Measurements from ENCODE around the gene HLA-DQB1.

HLA-DQB1 gene

GRCh38 chr6:32623693-32624092 lies 42.8 kb downstream of the HLA-DQB1 start:
- TF ChIP-seq RARB (CRISPR knock-in tag; IDR thresholded peaks at IDR 0.05) (no peak), PATZ1 (CRISPR knock-in tag; IDR thresholded peaks at IDR 0.05; ENCODE audit: borderline replicate concordance) (no peak), ZC3H10 (CRISPR knock-in tag; IDR thresholded peaks at IDR 0.05) (no peak), TCF4 (CRISPR knock-in tag; IDR thresholded peaks at IDR 0.05; ENCODE audit: borderline replicate concordance) (no peak), ESRRG (CRISPR knock-in tag; IDR thresholded peaks at IDR 0.05) (no peak)
- TF ChIP-seq, protein P1, sequence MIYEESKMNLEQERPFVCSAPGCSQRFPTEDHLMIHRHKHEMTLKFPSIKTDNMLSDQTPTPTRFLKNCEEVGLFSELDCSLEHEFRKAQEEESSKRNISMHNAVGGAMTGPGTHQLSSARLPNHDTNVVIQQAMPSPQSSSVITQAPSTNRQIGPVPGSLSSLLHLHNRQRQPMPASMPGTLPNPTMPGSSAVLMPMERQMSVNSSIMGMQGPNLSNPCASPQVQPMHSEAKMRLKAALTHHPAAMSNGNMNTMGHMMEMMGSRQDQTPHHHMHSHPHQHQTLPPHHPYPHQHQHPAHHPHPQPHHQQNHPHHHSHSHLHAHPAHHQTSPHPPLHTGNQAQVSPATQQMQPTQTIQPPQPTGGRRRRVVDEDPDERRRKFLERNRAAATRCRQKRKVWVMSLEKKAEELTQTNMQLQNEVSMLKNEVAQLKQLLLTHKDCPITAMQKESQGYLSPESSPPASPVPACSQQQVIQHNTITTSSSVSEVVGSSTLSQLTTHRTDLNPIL (CRISPR knock-in tag; IDR thresholded peaks at IDR 0.05; ENCODE audit: low read depth) = no peak
- no peak for ATAC-seq

DNA sequence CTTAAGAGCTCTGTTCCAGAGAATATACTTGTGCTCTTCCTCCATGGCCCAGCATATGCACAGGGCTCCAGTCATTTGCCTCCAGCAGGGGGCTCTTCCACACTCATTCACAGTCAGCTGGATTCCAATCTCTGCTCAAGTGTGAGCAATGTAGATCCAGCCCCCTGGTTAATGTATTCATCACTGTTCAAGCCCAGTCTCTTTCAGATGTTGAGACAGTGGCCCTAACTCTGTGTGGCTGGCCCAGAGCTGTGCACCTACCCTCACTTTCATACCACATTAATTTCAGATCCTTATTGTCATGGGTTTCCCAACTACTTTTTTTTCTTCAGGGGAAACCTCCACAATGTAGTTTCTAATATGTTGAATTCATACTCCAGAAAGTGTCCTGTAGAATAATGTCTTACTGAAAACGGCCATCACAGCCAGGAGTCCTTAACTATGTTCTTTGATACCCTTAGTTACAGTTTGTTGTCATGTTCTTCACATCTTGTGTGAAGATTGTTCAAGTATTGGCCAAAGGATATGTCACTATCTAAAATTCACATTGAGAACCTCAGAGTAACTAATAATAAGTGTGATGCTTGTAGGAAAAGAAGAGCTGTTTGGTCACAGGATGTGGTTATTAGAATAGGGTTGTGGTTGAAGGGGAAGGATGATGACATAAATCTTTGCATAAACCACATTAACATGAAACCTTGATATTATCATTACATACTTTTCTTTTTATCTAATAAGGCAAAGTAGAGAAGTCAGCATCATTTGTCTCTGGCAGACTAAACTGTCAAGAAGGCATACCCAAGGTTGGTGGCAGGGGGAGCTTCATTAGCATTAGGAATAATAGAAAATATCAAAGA lies 43.7 kb downstream of the HLA-DQB1 start:
- TF ChIP-seq ISL1 (CRISPR knock-in tag; IDR thresholded peaks at IDR 0.05) = no peak
- TF ChIP-seq BACH2 (CRISPR knock-in tag; IDR thresholded peaks at IDR 0.05; ENCODE audit: borderline replicate concordance) = no peak
- no peak for TF ChIP-seq ZFP30 (CRISPR knock-in tag; IDR thresholded peaks at IDR 0.05)
- TF ChIP-seq, protein P2, sequence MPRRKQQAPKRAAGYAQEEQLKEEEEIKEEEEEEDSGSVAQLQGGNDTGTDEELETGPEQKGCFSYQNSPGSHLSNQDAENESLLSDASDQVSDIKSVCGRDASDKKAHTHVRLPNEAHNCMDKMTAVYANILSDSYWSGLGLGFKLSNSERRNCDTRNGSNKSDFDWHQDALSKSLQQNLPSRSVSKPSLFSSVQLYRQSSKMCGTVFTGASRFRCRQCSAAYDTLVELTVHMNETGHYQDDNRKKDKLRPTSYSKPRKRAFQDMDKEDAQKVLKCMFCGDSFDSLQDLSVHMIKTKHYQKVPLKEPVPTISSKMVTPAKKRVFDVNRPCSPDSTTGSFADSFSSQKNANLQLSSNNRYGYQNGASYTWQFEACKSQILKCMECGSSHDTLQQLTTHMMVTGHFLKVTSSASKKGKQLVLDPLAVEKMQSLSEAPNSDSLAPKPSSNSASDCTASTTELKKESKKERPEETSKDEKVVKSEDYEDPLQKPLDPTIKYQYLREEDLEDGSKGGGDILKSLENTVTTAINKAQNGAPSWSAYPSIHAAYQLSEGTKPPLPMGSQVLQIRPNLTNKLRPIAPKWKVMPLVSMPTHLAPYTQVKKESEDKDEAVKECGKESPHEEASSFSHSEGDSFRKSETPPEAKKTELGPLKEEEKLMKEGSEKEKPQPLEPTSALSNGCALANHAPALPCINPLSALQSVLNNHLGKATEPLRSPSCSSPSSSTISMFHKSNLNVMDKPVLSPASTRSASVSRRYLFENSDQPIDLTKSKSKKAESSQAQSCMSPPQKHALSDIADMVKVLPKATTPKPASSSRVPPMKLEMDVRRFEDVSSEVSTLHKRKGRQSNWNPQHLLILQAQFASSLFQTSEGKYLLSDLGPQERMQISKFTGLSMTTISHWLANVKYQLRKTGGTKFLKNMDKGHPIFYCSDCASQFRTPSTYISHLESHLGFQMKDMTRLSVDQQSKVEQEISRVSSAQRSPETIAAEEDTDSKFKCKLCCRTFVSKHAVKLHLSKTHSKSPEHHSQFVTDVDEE (CRISPR knock-in tag; IDR thresholded peaks at IDR 0.05) = no peak
- no peak for TF ChIP-seq ZNF70 (CRISPR knock-in tag; IDR thresholded peaks at IDR 0.05)
- ATAC-seq = peak; percentile 73

GRCh38 chr6:32621372-32621771 lies 45.1 kb downstream of the HLA-DQB1 start:
- no peak for TF ChIP-seq TCF4 (CRISPR knock-in tag; IDR thresholded peaks at IDR 0.05; ENCODE audit: borderline replicate concordance)
- TF ChIP-seq ZNF70 (CRISPR knock-in tag; IDR thresholded peaks at IDR 0.05) = no peak
- no peak for TF ChIP-seq SNAI2 (CRISPR knock-in tag; IDR thresholded peaks at IDR 0.05)
- ATAC-seq = no peak

DNA sequence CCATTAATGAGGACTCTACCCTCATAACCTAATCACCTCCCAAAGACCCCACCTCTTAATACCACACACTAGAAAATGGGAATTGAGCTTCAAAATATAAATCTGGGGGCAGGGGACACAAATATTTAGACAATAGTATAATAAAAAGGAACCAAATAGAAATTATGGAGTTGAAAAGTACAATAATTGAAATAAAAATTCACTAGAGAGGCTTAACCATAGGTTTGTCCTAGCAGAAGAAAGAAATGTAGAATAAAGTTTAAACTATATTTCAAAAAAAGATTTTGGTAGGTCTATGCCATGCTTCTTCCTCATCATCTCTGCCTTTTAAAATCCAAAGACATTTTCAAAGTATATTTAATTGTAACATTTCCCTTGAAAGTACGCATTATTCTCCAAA lies 48.7 kb downstream of the HLA-DQB1 start:
- no peak for ATAC-seq
- TF ChIP-seq ZNF70 (CRISPR knock-in tag; IDR thresholded peaks at IDR 0.05) = no peak
- no peak for TF ChIP-seq TCF4 (CRISPR knock-in tag; IDR thresholded peaks at IDR 0.05; ENCODE audit: borderline replicate concordance)
- TF ChIP-seq, protein P3, sequence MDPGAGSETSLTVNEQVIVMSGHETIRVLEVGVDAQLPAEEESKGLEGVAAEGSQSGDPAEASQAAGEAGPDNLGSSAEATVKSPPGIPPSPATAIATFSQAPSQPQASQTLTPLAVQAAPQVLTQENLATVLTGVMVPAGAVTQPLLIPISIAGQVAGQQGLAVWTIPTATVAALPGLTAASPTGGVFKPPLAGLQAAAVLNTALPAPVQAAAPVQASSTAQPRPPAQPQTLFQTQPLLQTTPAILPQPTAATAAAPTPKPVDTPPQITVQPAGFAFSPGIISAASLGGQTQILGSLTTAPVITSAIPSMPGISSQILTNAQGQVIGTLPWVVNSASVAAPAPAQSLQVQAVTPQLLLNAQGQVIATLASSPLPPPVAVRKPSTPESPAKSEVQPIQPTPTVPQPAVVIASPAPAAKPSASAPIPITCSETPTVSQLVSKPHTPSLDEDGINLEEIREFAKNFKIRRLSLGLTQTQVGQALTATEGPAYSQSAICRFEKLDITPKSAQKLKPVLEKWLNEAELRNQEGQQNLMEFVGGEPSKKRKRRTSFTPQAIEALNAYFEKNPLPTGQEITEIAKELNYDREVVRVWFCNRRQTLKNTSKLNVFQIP (CRISPR knock-in tag; IDR thresholded peaks at IDR 0.05; ENCODE audit: borderline replicate concordance, low read depth) = no peak
- no peak for TF ChIP-seq TOX (CRISPR knock-in tag; IDR thresholded peaks at IDR 0.05; ENCODE audit: borderline replicate concordance)
- TF ChIP-seq CSRNP3 (CRISPR knock-in tag; IDR thresholded peaks at IDR 0.05) = no peak
- no peak for TF ChIP-seq ISL1 (CRISPR knock-in tag; IDR thresholded peaks at IDR 0.05)
- no peak for TF ChIP-seq BACH2 (CRISPR knock-in tag; IDR thresholded peaks at IDR 0.05; ENCODE audit: borderline replicate concordance)
- TF ChIP-seq, protein P1 (CRISPR knock-in tag; IDR thresholded peaks at IDR 0.05; ENCODE audit: low read depth) = no peak
- no peak for TF ChIP-seq SNAI2 (CRISPR knock-in tag; IDR thresholded peaks at IDR 0.05)
- no peak for TF ChIP-seq OSR1 (CRISPR knock-in tag; IDR thresholded peaks at IDR 0.05)
- TF ChIP-seq CSDC2 (CRISPR knock-in tag; IDR thresholded peaks at IDR 0.05) = no peak
